GM18526 (cell line): ENCODE measurements around the gene AKNA.

Experiments used
- POLR2A ChIP-seq: IDR thresholded peaks from 3 replicates; pipeline ENCODE4 v1.6.1; 2011; ENCODE audit not compliant: insufficient read length; ENCODE audit errors: extremely low read depth

AKNA gene

DNA sequence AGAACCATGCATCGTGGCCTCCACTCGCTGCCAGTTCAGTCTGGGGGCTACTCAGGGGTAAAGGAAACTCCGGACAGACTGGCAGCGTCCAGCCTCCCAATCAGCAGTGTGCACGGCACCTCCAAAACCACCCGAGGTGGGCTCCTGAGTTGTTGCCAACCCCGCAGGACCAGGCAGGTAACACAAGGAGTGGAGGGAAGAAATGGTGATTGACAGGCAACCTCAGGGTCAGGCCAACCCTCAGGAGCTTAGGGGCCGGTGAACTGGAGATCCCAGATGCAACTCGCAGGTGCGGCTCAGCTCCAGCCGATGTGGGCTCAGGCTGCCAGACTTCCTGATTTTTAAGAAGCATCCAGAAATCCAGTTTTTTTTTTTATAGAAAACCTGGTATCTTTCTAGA is 37.3 kb upstream of the AKNA start:
- no peak for TF ChIP-seq POLR2A

DNA sequence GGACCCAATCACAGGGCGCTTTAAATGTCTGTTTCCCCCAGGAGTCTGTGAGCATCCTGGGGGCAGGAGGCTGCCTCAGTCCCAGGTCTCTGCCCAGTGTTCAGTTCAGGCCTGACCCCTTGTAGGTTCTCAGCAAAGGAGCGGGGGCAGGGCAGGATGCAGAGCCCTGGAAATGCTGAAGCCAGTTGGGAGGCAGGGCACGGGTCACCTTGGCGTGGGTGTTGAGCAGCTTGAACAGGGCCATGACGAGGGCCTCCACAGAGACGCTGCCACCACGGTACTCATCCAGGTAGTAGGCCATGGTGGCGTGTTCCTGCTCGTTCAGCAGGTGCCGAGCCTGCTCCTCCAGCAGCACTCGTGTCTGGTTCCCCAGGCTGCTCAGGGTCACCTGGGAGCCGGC is 36.3 kb upstream of the AKNA start:
- TF ChIP-seq POLR2A, result no peak

DNA sequence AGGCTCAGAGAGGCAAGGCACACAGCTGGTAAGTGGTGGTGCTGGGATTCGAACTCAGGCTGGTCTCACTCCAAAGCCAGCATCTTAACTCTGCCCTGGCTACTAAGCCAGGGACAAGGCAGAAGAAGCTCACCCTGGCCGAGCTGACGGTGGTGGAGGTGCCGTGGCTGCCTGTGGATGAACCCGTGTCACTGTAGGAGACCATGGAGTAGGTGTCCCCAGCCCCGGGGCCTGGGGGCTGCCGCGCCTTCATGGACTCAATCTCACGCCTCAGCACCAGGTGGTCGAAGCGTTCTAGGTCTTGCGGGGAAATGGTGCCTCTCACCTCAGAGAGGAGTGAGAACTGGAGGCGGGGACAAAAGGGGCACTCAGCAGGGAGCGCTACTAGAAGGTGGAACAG is 35.4 kb upstream of the AKNA start:
- TF ChIP-seq POLR2A, result no peak

DNA sequence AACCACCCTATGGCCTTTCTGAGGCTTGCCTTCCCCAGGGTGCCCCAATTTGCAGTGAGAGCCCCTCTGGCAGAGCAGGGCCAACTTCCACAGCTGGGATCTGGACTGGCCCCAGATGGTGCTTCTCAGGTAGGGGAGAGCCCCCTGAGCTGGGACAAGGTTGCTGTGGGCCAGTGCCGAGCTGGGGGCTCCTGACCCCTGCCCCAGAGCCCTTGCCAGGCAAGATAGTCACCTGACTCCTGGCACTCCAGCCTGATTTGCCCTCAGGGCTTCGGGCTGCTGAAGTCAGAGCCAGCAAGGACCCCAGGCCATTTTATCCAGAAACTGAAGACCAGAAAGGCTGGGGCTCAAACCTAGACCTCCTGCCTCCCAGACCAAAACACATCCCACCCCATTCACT is 33.4 kb upstream of the AKNA start:
- no peak for TF ChIP-seq POLR2A

DNA sequence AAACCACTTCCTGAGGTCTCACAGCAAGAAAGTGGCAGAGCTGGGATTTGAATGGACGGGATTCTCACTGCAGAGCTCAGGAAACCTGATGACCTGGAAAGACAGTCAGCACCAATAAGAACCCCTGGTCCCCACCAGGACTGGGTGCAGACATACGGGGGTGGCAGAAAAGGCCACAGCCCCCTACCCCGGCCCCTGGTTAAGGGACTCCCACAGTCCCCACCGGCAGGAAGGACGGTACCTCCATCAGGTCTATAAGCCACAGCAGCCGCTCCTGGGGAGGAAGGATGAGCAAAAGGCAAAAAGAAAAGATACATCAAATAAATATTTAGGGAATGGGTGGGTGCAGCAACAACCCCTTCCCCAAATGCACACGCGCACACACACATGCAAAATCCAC is 32.0 kb upstream of the AKNA start:
- TF ChIP-seq POLR2A, result no peak

DNA sequence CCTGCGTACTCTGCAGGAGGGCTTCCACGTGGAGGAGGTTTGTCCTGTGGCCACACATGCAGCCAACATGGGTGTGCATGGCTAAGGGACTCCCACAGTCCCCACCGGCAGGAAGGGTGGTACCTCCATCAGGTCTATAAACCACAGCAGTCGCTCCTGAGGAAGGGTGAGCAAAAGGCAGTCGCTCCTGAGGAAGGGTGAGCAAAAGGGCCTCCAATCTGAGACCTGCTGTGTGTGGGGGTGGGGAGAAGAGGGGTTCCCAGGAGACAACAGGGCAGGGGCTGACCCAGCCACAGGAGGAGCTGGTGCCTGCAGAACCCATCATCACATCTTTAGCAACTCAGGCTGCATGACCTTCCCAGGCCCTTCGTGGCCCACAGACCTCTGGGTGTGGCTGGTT is 30.3 kb upstream of the AKNA start:
- no peak for TF ChIP-seq POLR2A

DNA sequence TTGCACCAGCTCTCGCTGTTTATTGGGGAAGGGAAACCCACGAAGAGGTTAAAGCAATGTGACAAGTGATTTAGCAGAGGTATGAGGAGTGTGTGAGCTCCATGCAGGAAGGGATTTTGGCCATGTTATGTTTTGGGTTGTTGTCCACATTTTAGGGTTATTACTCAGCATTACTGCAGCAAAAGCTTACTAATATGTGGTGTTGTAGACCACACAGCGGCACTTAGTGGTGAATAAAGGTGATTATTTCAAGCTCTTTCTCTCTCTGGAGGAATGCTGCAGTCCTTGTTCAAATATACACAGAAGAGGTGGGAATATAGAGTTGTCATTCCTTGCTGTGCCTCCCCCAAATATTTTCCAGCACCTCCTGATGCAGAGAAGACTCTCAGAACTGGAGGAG is 29.7 kb upstream of the AKNA start:
- TF ChIP-seq POLR2A, result no peak

DNA sequence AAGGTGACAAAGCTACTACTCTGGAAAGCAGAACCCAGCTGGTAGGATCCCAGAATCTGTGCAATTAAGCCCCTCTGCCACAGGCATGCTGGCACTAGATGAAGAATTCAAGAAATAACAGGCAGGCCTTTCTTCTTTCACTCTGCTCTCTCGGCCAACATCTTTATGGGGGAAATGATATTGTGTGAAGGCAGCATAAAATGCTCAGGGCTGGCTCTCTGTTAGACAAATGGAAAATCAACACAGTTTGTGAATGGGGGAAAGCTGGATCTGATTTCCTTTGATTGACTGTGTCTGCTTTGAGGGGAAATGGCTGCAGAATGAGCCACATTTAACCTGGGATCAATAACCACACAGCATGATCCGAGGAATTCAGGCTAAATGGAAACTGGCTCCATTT is 29.1 kb upstream of the AKNA start:
- no peak for TF ChIP-seq POLR2A

DNA sequence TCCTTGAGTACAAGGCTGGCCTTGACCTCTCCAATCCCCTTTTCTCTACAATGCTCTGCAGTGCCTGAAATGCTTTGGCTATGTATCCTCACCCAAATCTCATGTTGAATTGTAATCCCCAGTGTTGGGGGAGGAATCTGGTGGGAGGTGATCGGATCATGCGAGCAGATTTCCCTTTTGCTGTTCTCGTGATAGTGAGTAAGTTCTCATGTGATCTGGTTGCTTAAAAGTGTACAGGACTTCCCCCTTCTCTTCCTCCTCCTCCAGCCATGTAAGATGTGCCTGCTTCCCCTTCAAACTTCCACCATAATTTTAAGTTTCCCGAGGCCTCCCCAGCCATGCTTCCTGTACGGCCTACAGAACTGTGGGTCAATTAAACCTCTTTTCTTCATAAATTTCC is 28.5 kb upstream of the AKNA start:
- no peak for TF ChIP-seq POLR2A

DNA sequence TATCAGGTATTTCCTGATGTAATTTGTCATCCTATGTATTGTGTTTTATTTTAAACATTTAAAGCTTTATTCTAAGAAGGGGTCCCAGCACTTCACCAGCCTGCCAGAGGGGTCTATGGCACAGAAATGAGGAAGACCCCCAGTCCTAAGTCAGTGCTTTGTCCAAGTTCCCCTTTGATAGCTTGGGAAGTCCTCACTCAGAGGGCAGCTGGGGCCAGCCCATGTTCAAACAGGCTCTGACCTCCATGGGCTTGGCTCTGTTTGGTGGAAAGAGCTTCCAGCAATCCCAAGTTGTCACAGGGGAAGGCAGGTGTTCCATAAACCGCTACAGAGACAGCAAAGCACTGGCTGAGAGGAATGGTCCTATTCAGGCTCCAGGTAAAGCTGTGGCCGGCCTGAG is 26.6 kb upstream of the AKNA start:
- no peak for TF ChIP-seq POLR2A

DNA sequence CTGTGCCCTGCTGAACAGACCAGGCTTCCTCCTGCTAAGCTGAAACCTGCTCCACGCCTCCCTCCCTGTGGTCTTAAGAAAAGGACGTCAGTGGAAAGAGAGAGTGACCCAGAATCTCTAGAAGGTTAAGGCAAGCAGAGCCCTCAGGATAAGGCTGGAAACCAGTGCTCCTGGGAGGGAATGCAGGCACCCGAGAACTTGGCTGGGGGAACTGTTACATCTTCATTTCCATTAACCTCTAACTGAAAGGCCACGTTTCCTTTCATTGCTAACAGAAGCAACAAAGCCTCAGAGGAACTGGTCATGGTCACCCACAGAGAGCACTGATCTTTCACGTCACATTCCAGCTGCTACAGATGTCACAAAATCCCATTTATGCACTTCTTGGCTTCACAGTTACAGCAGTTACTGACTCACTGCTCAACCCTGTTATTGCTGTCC is 26.1 kb upstream of the AKNA start:
- no peak for TF ChIP-seq POLR2A

DNA sequence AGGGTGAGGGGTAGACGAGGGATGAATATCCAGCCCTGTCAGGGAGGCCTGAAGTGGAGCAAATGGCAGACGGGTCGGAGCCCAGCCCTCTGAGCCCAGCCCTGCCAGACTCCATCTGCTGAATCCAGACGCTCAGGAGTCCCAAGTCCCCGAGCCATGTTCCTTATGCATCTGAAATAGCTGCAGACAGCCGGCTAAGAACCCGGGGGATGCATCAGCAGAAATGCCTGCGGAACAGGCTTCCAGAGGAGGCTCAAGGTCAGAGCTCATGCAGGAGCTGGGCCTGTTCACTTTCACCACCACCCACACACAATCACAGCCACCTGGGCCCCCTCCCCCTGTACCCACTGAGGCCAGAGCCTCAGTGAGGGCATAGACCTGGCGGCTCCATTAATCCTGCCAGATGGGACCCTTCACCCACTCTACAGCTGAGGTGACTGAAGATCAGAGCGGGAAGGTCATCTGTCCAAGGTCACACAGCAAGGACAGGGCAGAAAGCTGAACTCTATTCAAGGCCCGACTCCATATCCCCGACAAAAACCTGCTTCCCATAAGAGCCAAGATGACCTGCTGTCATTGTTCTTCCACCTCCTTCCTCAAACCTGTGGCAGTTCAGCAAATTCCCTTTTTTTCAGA is 24.4 kb upstream of the AKNA start:
- TF ChIP-seq POLR2A, result no peak

DNA sequence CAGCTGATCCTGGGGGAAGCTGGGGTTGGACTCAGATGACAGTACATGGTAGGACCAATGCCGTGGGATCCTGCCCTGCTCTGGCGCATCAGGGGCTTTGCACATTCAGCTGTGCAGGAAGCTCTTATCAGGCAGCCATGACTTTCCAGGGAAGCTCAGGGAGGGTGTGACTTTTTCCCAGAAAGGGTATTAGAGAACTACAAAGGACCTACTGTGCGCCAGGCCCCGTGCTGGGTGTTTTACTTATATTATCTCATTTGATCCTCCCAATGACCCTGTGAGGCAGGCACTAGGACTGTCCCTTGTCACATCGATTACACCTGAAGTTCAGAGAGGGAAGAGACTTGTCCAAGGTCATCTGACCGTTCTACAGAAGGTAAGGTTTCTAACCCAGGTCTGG is 23.7 kb upstream of the AKNA start:
- TF ChIP-seq POLR2A, result no peak

DNA sequence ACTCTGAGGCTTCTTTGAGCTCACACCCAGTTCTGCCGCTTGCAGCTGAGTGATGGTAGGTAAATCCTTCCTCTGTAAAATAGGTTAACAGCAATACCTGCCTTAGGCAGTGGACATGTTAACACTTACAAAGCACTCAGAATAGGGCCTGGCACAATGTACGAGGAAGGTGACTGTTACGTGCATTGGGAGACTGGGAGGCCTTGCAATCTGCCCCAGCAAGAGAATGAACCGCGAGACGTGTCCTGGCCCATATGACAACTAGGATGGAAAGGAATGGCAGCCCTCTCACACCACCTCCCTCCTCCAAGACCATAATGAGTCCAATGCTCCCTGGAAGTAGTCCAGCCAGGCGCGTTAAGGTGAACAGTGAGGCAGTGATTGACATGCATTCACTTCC is 23.1 kb upstream of the AKNA start:
- no peak for TF ChIP-seq POLR2A

DNA sequence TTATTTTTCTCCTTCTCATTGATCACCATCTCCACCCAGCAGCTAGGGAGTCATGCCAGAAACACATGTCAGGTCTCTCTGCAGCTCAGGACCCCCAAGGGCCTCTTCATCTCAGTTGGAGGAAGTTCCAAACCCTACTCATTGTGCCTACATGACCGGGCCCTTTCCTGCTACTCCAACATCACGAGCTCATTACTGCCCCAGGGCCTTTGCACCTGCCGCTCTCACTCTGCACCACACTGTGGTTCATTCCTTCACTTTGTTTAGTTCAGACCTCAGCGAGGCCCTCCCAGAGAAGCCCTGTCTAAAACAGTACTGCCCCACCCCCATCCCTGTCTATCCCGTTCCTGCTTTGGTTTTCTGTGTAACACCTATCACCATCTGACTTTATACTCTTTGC is 22.1 kb upstream of the AKNA start:
- TF ChIP-seq POLR2A, result no peak

DNA sequence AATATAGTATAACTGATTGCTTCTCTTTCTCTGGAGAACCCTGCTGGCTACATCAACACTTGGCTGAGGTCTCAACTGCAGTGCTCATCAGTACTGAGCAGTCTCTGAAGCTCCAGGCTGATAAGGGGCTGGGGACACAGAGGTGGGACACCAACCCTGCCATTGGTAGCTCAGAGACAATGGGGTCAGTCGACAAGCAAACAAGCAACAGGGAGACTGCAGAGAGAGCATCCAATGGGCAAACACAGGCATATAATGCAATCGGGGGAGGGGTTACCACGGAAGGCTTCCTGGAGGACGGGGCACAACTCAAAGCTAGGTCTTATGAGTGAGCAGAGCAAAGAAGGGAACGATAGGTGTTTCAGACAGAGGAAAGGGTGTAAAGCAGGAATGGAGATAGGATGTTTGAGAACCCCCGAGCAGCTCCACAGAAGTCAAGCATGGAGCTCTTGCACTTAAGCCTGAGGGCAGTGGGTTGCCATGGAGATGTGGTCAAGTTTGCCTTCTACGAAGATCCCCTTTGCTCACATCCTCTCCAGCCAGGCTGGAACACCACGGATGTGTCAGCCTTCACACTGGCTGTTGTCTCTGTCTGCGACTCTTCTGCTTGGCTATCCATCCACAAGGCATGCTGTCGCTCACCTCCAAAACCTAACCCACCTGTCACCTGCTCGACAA is 21.5 kb upstream of the AKNA start:
- TF ChIP-seq POLR2A, result no peak

DNA sequence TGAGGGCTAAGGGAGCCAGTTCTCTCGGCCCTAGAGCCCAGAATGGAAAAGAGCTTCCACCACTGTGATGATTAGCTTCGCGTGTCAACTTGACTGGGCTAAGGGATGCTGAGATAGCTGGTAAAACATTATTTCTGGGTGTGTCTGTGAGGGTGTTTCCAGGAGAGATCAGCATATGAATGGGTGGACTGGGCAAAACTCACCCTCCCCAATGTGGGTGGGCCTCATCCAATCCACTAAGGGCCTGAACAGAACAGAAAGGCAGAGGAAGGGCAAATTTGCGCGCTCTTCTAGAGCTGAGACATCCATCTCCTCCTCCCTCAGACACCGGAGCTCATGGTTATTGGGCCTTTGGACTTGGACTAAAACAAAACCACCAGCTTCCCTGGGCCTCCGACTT is 20.9 kb upstream of the AKNA start:
- no peak for TF ChIP-seq POLR2A
